Hematopoietic multipotent progenitor cell treated with erythropoietin and hydrocortisone succinate and interleukin-3 and kit ligand, for 6 days (in vitro differentiated cells): ENCODE measurements around the gene WNT7B.

Source experiments
- DNase-seq: peaks from one replicate; pipeline ENCODE4 v3.0.0-alpha.2; 2015

Gene WNT7B

DNA sequence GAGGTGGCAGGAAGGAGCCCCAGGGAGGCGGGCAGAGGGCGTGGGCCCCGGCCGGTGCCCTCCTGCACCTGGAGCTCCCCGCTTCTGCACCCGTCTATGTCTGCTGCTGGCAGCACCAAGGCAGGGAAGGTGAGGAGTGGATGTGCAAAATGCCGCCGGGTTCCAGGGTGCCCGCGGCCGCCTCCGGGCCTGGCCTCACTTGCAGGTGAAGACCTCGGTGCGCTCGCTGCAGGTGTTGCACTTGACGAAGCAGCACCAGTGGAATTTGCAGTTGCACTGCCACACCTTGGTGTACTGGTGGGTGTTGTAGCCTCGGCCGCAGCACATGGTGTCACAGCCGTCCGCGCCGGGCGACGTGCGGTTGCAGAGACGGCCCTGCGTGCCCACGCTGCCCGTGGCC lies 54.3 kb downstream of the WNT7B start:
- no peak for DNase-seq

DNA sequence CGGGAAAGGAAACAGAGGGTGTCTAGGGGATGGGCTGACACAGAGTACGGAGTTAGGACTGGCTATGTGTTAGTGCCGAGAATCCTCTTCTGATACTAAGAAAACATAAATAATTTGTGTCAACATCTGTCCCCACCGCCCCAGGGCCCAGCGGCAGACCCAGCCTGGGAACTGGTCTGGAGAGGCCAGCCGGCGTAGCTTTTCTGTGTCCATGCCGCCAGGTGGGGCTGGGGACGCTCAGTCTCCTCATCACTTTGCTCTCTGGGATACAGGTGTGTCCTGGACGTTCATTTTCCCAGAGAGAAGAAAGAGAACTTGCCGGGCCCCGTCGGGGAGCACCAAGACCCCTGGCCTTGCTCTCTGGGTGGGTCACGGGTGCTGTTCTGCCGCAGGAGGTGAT lies 54.7 kb downstream of the WNT7B start:
- DNase-seq = no peak

DNA sequence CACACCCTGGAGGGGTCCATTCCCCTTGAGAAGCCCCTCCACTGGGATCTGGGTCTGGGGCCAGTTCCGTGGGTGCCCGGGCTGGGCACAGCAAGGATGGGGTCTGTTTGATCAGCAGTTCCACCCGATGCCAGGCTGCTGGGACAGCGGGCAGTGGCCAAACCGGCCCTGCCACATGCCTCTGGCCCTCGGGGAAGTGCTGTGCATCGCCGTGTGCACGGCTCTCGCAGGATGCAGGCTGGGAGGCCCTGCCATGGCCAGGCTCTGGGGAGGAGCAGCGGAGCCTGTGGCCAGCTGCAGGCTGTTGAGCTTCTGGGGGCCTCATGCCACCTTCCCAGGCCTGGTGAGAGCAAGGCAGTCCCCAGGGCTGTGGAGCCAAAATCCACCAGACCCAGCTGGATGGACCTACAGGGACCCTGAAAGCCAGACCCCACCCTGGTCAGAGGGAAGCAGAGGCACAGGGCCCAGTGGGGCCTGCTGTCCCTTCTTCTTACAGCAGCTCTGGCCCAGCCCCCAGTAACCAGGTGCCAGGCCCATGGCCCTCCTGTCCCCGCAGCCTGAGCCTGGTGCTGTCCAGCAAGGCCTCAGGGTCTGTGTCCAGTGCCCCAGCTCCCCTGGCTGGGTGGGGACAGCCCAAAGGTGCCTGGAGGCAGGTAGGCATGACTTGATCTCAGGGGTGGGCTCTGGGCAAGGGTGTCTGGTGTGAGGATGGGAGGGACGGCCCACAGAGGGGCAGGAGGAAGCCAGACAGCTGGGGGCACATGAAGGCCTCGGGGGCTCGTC lies 57.3 kb downstream of the WNT7B start:
- no peak for DNase-seq

DNA sequence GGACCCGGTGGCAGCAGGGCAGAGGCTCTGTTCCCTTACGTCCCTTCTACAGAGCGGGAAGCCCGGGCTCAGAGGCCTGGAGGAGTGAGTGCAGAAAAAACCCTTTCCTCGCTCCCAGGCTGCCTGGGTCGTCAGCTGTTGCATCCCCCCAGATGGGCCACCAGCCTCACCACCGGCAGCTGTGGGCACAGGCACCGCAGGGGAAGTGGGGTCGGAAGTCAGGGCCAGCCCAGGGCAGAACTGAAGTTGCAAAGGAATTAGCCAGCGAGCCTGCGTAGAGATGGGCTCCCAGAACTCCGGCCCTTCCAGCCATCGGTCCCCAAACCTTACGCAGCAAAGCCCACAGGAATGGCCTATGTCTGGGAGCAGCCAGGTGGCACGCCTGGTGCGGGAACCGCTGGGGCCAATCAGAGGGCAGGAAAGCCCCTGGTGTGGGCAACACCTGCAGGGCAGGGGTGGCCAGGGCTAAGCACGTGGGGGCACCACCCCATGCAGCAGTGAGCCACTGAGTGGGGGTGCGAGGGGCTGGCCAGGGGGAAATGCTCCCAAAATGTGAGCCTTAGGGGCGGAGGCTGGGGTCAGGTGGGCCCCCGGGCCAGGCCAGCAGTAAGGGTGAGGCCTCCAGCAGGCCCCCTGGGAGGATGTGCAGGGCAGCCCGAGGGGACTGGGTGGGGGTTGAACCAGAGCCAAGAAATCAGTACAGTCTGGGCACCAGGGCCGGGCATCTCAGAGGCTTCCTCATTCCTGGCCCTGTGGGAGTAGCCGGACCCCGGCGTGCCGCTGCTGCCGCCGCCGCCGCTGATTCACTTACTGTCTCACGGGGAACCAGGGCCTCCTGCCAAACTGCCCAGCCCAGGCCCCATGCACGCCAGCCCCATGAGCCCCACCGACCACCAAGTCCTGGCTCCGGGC lies 58.2 kb downstream of the WNT7B start:
- DNase-seq = no peak

DNA sequence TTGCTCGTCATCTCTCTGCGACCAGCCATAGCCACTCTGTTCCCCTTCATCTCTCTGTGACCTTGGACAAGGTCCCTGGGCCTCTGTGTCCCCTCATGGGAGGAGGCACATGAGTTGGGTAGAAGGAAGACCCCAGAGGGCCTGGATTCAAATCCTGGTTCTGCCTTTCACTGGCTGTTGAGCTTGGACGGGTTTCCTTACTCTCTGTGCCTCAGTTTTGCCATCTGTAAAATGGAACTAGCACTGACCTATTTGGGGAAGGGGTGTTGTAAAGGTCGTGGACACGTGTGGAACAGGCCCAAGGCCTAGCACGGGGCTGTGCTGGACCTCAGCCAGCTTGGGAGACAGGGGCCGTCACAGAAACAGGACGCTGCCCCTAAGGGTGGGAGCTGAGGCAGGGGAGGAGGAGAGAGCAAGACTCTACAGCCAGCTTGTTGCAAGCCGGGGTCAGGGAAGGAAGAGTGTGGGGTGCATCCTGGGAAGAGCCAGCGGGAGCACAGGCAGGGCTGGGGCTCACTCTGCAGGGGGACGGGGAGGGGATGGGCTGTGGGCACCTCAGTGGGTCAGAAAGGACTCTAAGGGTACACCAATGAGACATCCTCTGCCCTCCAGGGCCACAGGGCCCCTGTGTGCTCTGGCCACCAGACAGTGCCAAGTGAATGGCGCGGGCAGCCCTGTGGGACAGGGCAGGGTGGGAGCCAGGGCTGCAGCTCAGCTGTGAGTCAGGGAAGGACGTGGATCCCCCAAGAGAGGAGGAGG lies 59.1 kb downstream of the WNT7B start:
- DNase-seq = no peak

DNA sequence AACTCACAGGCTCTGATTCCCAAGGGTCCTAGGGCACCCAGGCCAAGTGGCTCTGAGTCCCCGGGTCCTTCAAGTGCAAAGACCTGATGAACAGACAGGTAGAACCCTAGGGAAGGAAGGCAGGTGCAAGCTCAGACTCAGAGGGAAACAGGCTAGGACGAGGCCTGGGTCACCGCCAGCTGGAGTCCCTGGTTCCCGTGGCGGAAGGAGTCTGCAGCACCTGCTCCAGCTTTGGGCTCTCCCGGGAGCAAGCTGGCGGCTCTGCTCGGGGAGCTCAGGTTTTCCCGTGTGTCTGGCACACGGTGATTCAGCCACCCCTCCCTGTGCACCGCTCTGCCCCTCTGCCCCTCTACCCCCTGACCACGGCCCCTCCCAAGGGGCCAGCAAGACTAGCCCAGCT lies 59.8 kb downstream of the WNT7B start:
- no peak for DNase-seq

DNA sequence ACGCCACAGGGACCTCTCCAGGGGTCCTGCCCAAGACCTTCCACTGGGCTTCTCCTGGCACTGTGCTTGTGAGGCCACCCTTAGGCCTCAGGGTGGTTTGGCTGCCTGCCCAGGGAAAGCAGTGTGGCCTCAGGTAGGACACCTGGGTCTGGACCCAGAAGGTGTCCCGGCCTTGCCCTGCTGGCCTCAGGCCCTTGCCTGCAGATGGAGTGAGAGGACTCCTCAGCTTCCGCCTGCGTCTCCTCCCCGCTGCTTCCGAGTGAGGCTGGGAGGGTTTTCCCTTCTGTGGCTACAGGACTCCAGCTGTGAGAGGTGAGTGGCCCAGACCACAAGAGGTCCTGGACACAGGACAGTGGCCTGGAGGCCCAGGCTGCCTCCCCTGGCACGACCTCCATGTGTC lies 60.4 kb downstream of the WNT7B start:
- DNase-seq = no peak

DNA sequence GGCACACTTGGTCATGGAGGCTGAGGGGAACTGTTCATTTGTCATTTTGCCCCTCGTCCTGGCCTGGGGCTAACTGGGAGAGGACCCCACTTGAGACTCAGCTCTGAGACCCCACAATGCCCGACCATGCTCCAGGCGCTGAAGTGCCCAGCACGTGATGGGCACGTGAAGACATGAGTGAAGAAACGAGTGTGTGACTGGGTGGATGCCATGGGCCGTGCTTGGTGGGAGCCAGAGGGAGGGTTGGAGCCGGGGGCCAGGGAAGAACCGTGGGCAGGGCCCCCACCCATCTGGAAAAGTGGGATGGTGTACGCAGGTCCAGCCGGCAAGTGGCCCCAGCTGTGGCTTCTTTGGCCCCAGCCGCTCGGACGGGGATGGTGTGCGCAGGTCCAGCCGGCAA lies 61.1 kb downstream of the WNT7B start:
- DNase-seq = no peak

DNA sequence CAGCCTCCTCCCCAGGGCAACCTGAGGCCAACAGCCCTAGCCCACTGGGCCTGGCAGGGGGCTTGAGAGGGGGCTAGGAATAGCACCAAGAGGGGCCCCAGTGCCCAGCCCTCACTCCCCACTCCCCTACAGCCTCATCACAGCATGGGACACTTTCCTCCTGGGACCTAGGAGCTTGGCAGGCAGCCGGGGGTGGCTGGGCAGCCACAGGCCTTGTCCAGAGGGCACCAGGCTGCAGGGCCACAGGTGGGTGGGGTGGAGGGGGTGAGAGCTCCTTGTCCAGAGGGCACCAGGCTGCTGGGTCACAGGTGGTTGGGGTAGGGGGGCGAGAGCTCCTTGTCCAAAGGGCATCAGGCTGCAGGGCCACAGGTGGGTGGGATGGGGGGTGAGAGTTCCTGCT lies 61.8 kb downstream of the WNT7B start:
- no peak for DNase-seq

DNA sequence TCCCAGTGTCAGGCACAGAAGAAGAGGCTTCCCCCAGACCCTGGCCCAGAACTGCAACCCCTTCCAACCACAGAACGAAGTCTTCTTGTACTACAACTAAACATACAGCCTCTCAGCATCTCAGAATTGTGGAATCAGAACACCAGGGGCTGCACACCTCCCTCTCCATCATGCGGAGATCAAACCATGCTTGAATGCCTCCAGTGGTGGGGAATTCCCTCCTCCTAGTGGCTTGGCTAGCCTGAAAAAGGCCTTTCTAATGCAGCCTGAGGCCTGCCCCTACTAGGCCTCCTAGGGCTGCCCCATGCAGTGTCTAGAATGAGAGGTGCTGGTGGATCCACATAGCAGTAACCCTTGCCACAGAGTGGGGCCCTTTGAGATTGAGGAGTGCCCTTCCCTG lies 62.7 kb downstream of the WNT7B start:
- DNase-seq = no peak

DNA sequence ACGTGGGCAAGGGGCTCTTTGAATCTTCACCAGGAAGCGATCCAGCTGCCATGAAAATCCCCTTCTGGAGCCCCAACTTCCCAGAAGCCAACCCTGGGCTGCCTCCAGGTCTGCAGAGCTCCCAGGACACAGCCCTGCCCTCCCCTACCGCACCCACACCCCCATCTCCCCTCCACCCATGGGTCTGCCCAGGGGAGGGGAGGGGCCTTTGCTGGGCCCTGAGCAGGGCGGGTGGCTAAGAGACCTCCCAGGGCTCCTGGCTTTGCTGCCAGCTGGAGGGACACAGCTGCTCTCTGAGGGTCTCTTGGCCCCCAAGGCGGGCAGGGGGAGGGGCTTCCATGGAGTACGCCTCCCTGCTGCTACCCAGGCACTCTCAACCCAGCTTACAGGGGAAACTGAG lies 64.1 kb downstream of the WNT7B start:
- no peak for DNase-seq

DNA sequence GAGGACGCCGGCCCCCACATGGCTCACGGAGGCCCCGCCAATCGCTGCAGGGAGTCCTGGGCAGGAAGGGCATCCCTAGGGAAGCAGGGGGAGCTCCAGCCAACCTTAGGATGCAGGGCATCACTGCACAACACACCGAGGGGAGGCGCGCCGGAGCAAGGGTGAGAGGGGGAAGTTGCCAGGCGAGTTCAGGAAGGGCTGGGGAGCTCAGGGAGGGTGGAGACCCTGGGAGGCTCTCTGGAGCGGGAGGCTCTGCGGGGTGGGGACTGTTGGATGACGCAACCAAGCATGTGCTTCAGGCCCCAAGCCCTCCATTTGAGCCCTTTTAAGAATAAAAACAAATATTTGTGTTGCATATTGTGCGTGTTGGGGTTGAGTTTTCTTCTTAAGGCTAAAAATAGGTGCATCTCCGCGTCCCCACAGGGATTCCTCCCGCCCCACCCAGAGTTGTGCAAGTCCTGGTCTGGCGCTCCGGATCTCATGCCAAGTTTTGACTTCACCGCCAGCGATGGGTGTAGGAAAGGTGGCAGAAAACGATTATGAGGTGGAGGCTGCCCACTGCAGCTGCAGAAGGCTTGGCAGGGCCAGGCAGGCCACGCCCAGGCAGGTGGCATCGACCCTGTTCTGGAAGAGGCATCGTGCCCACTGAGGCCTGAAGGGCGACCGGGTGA lies 65.2 kb downstream of the WNT7B start:
- DNase-seq = no peak

DNA sequence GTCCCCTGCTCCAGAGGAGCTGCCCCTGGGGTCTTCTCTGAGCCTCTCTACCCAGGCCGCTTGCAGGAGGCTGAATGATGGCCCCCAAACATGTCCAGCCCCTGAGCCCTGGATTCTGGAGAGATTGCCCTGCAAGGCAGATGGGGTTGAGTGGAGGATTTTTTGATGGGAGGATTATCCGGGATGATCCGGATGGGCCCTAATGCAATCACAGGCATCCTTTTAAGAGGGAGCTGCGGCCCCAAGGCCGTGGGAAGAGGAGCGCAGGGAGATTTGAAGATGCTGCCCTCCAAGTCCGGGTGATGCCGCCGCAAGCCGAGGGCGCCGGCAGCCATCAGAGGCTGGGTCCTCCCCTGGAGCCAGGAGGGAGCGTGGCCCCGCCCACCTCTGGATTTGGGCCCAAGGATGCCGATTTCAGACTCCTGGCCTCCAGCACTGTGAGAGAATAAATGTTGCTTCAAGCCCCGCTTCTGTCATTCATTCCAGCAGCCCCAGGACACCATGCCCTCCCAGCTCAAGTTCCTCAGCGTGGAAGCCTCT lies 66.0 kb downstream of the WNT7B start:
- DNase-seq = no peak

DNA sequence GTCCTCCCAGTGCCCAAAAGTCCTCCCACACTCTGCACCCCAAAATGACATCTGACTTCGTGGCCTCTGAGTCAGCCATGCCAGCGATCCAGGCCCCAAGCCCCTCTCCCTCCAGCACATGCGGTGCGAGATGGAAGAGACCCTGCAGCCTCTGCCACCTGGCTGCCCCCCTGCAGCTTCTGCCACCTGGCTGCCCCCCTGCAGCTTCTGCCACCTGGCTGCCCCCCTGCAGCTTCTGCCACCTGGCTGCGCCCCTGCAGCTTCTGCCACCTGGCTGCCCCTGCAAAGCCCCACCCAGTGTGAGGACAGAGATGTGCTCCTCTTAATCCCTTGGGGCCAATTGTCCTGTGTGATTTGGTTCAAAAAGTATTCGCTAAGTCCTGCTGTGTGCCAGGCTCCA lies 68.0 kb downstream of the WNT7B start:
- DNase-seq = no peak

DNA sequence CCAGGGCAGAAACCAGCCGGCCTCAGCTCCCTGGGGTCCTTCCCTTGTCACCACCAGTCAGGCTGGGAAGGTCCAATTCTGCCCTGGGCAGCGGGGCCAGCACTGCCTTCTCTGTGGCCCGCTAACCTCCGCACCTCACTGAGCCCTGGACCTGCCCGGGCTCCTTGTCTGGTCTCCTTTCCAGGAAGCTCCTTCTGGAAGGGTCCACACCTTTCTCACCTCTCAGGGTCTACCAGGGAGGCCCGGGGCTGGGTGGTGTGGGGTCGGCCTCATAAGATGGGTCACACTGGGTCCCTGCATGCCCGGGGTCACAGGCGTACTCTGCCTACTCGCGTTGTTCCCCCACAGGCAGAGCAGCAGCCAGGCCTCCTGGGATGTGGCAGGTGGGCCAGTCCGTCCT lies 69.0 kb downstream of the WNT7B start:
- DNase-seq = no peak

DNA sequence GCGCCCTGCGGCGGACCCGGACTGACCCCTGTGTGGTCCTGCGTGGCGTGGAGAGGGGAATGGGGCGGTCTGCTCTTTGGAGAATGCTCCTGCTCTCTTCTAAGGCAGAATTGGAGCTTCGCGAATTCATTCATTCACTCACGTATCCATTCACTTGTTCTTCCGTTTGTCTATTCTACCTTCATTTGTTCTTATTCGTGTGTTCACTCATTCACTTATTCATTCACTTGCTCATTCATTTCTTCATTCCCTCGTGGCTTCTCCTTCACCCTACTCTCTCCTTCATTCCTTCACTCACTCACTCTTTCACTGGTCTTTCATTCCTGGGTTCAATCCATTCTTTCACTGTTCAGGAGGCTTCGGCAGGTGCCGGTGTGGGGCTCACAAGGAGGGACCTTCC lies 69.6 kb downstream of the WNT7B start:
- no peak for DNase-seq

DNA sequence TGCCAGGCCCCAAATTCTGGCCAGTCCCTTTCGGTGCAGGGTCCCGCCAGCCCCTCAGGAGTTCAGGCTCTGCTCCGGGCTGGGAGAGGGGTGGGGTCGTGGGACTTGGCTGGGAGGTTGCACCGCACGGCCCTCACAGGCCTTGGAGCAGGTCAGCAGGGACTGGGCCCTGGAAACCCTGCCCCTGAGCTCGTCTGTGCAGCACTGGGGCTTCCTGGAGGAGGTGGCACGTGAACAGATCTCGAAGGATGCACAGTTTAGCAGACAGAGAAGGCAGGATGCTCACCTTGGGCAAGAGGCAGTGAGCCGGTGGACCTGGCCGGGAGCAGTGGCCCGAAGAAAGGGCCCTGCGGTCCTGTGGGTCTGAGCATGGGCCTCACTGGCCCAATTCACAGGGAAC lies 70.0 kb downstream of the WNT7B start:
- DNase-seq = no peak

DNA sequence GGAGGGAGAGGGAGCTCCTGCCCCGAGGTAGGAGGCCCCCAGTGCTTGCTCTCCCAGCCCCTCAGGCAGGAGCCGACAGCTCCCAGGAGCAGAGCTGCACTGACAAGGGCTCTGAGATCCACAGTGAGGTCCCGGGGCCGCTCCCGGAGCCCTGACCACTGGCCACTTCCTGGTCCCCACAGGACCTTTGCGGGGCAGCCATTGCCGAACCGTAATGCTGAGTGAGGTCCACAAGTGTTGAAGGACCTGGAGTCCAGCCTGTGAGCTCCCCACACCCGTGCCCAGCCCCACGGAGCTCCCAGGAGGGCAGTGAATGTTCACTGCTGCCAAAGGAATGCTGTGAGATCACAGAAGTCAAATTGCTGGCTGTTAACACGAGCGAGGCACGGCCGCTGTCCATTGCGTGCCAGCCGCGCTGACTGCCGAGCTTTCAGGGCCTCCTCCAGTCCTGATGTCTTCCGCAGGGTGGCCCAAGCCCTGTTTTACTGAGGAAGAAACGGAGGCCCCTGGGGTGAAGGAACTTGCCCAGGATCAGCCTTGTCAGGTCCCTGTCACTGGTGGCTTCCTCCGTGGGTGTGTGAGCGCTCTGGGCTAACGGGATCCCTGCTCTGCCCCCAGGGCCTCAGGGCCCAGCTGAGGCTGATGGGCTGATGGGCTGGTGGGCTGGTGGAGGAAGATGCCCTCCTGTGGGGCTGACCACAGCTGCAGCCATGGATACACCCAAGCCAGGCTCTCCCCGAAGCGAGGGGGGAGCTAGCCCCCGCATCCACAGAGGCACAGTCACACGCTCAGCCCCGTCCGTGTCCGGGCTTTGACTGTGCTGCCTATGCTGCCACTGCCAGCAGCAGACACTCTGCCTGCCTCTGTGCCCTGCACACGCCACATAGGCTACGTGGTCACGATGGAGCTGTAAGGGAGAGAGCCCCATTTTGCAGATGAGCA lies 70.8 kb downstream of the WNT7B start:
- no peak for DNase-seq

DNA sequence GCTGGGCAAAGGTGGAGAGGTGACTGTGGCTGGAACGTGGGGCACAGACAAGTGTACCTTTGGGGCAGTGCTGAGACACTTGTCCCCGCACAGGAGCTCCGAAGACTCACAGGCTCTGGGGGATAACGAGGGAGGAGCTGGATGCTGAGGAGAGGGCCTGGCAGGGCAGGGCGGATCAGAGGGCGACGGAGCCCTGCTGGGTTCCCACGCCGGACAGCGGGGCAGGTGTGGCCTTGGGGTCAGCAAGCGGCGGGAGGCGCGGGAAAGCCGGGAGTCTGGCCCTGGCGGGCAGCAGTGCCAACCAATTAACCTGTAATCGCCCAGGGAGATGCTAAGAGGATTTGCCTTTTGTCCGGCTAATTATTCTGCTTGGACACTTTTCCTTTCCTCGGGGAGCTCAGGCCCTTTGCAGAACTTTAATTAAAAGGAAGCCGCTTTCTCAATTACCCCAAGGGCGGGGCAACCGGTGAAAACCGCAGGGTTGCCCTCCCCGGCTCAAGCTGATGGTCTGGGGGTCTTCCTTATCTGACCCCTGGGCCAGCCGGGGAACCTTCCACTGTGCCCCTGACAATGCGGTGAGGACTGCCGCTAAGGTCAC lies 71.5 kb downstream of the WNT7B start:
- no peak for DNase-seq

DNA sequence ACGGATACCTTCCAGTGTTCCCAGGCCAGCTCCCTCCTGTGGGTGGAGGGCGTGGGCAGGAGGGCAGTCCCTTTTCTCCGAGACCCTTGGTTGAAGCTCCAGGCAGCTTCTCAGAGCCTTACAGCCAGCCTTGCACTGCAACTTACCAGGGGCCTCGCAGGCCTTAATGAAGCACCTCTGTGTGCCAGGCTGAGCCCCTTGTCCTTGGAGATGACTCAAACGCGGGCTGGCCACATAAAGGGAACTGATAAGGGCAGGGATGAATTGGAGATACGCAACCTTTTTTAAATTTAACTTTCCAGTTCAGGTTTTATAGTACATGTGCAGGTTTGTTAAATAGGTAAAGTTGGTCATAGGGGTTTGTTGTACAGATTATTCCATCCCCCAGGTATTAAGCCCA lies 72.7 kb downstream of the WNT7B start:
- DNase-seq = no peak
